HG03342 (cell line): Measurements from ENCODE around the gene RNASE11.
"Not testable (repeated sequence)": the region's sequence is repeated elsewhere in the genome, so short reads cannot be mapped to it uniquely, and the experiment has no call there.

ENCODE experiments used
- ATAC-seq: cut with Tn5 transposase; IDR thresholded peaks from one replicate; pipeline ENCODE4 v1.9.1; 2021; ENCODE audit warnings: mild to moderate bottlenecking, moderate library complexity; ENCODE audit not compliant: unreplicated experiment

RNASE11 gene

DNA sequence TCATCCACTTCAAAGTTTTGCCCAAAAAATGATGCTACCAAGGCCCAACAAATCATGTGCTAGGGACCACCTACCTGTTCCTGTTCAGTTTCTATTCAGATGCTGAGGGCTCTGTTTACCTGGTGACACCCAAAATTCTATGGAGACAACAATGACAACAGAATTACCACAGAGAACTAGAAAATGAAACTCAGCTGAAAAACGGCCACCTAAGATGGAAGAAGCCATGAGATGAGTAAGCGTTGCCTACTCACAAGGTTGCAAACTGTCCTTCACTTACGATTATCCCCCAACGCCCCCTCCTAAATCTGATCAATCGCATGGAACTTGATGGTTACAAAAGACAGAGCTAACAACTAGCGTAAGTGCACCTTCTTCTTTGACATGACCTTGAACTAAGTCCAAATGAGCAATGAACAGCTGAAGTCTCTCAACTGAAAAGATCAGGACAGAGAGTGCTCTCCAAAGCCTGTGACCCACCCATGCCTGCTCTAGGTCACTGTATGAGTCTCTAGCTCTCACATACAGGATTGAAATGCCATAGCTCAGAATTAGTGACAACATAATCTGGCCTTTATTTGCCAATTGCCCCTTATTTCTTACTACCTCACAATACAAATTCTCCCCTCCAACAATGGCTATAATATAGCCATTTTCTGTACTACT lies at the start of gene RNASE11:
RNASE11 (minus strand) TSS at position 513 of the 666 bp plus-strand sequence.
- no peak for ATAC-seq

DNA sequence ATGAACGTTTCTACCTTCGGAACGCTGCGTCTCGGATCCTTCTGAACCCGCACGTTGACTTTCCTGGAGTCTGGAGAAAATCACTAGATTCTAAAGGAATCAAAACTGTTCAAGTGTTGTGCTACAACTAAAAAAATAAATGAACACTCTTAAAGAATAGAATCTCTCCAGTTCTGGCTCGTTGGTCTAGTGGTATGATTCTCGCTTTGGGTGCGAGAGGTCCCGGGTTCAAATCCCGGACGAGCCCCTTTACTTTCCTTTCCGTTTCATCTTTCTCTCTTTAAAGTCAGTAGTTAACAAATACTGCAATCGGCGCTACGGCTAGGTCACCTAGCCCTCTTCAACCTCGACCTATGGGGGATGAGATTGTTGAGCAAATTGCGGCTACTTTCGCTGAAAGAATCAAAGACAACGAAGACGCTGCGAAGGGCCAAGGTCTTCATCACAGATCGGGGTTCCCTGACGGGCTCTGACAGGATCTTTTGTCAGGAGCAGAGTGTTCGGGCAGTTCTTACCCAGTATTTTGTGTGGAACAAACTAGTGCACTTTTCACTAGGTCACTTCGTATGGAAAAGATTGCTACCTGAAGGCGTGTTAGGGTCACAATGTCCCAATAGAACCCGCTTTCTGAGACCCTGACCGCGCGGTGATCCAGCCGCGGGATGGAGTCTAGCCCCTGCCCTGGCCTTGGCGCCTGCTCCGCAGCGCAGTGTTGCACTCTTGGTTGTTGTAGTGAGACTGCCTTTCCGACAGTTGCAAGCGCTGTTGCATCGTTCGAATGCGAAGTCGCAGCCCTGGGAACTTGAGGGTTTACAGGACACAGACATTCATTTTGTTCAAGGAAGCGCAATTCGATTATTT lies 45.3 kb upstream of the RNASE11 start:
- peak; percentile 78 for ATAC-seq

- peak; percentile 11 for ATAC-seq
Measured at GRCh38 chr14:20632448-20632830, 44.6 kb upstream of the RNASE11 start.

DNA sequence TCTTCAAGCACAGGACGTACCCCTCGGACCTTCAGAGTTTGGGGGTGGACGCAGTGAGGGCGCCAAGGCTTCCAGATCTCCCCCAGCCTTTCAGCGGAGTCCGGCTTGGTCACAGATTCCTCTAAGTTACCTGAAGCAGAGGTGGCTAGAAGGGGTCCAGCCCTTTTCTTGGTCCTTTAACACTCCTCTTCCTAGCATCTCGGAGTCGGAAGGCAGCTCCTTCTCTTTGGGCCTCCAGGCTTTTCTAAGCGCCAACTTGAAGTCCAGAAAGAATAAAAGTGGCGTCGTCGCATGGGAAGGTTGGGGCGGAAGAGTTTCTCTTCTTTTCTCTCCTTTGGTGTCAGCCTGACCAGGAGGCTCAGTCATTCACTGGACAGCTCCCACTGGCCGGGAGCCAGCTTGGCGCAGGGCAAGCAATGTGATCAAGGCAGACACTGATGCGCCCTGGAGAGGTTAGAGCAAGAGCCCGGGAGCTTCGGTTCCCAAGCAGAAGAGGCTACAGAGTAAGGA lies 44.1 kb upstream of the RNASE11 start:
- ATAC-seq = no peak

GRCh38 chr14:20631023-20631879 lies 43.5 kb upstream of the RNASE11 start:
- ATAC-seq = no peak

DNA sequence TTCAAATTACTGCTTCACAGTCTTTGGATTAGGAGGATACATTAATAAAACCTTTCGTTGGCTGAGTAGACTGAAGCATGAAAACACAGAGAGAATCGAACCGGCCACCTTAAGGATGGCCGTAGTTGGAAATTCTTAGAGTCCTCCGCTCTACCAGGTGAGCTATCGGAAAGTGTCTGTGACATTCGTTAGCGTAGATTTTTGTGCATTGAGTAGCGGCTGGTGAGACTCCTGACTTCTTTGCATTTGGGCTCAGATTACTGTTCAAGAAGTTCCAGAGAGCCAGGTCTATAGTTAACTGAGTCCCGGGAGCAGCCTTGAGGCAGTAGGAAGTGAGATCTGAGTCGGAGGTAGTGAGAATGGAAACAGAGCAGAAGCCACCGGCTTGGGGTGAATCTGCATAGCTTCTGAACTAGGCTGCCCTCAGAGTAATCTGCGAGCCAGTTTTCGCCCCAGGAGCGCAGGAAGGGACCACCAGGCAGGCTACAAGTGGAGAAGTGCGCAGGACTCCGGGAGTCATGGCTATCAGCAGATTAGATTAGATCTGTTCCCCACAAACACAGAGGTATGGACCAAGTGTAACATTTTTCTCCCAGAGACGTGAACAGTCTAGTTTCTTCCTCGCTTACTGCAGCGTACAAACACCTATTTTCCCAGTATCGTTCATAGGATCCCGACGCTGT lies 42.7 kb upstream of the RNASE11 start:
- ATAC-seq = no peak

DNA sequence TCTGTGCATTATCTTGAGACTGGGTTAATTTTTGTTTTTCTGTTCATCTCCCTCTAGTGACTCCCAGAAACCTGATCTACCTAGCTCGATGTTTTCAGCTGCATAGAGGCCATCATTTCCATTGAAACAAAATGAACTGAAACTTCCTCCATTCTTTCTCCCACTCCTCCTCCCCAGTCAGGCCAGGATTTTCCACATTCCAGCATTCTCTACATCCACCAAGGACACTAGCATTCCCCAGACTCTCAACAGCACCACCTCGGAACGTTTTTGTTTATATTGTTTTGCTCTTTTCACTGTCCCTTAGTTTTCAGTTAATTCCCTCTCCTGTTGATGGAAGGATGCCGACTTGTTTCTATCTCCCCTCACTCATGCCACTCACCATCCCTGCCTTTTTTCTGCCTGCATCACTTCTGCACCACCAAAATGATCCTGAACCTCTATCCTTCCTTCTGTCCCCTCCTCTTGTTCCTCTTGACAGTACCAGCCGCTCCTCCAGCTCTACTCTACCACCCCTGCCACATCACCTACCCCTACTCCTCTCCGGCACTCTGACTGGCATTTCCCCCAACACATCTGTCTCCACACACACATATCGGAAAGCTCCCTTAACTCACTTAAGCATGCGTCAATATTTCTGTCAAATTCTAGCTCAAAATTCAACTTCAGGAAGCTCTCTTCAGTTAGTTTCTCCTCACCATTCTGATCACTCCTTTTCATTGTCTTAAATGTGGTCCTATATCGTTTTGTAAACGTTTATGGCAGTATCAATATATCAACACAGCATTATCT lies 40.5 kb upstream of the RNASE11 start:
- ATAC-seq = no peak

DNA sequence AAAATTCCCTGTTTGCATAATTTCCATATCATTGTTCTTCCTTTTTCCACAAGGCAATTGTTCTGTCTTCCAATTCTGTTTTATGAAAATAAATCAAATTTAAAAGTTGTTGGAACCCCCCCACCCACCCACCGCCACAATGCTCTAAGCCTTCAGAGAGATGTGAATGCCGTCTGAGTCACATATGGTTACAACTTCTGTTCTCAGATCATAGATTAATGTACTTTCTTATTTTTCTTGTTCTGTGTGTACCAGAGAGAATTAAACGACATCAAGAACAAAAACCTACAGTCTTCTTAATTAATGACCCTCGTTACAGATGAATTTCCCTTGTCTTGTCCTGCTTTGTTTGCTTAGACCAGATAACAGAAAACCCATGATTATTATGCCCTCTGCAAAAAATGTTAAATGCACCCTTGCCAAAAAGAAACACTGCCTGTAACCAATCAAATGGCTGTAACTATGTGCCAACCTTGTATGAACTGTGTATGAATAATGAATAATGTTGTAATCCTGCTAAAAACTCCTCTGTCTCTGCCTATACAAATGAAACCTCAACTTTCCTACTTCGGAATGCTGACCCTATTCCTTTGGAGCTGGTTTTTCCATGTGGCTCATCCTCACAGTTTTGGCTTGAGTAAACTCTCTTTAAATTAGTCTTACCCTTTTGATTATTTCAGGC lies 39.7 kb upstream of the RNASE11 start:
- ATAC-seq = no peak

GRCh38 chr14:20626274-20626673 lies 38.5 kb upstream of the RNASE11 start:
- no peak for ATAC-seq

GRCh38 chr14:20624495-20625070 lies 36.8 kb upstream of the RNASE11 start:
- ATAC-seq = no peak

DNA sequence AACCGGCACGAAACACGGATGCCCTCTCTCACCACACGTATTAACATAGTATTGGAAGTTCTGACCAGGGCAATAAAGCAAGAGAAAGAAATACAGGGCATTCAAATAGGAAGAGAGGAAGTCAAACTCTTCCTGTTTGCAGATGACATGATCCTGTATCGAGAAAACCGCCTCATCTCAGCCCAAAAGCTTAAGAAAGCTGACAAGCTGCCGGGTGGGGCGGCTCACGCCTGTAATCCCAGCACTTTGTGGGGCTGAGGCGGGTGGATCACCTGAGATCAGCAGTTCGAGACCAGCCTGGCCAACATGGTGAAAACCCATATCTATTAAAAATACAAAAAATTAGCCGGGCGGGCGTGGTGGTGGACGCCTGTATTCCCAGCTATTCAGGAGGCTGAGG lies 36.0 kb upstream of the RNASE11 start:
- ATAC-seq = no peak

- ATAC-seq = no peak
Measured at GRCh38 chr14:20622816-20623291, 35.1 kb upstream of the RNASE11 start.

DNA sequence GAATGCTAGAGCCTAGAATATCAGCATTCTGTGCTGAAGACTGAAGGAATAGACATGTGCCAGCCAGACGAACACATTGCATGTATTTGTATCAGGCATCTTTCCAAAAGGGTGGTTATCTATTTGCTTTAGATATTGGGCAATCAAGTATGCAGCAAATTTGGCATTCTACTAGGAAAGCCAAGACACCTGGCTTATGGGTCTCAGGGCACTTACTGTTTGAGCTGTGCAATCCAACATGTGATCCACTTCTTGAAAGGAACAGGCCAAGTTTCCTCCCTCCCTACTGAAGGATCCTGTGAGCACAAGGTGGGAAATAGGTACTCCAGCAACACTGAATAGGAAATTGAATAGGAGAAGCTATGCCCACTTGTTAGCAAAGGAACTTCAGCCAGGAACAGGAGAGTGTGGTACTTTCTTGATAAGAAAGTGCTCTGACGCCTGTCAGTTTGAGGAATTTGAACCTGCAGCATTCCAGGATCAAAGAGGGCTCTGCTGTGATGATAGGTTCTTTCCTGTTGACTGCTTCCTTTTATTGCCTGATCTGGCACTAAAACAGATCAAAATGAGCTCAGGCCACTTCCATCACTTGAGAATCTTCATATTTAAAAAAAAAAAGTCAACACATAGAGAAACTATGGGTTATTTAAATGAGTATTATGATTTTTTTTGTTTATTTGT lies 33.1 kb upstream of the RNASE11 start:
- no peak for ATAC-seq

- ATAC-seq = not testable (repeated sequence)
Measured at GRCh38 chr14:20619688-20620087, 31.9 kb upstream of the RNASE11 start.

DNA sequence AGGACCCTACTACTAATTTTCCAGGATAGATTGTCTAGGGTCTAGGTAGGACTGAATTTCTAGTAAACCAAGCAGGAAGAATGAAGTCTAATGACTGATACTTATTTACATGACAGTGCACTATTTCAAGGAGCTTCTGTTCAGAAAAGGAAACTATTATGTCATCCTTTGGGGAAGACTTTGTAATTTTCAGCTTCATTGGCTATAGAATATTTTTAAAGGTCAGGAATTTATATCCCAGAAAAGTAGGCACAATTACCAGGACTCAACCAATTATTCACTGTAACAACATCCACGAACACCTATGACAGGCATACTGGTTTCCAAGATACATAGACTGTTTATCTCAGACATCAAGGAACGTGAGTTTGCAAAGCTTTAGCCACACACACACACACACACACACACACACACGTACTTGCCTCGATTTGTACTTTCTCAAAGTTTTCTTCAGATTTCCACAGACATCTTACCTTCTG lies 30.5 kb upstream of the RNASE11 start:
- no peak for ATAC-seq

DNA sequence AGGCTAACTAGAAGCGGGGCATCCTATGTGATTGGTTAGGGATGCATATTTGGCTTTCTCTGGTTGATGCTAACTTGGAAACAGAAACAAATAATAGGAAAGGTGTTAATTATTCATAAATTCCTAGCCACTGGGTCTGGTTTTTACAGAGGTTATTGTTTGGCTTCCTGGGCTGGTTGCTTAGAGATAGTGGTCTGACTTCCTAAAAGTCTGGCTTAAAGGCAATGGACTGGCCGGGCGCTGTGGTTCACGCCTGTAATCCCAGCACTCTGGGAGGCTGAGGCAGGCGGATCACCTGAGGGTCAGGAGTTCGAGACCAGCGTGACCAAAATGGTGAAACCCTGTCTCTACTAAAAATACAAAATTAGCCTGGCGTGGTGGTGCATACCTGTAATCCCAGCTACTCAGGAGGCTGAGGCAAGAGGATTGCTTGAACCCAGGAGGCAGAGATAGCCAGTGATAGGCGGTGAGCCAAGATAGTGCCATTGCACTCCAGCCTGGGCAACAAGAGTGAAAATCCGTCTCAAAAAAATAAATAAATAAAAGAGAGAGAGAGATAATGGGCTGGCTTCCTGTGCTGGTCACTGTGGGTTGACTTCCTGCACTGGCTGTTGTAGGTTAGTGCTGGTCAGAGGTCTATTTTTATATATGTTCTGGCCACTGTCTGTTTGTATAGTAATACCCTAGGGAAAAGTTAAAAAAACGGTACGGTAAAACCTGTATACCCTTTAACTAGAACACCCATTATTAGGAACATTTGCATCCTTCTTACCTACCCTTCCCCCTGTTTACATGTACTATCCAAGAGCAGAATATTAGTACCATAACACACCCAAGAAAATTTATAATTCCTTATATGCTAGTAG lies 29.6 kb upstream of the RNASE11 start:
- ATAC-seq = no peak

DNA sequence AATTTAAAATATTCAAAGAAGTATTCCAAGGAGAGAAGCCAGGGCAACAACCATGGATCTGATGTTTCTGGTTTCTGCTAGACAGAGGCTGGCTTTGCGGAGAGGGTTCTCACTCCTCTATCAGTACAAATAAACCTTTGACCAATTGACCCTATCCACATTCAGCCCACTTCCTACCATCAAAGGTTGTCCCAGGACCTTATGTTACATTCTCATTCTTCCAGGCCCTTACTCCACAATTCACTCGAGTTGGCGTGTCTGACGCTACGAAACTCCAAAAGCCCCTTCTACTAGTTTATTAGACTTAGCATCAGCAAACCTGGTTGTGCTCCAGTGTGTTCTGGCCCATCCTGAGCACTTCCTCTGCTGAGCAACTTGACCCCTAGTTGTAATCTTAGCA lies 28.2 kb upstream of the RNASE11 start:
- ATAC-seq = no peak
